HEK293 (cell line): ENCODE results near the gene CRAT.

Experiments used
- CTCF ChIP-seq: fragments of 450-650 bp; formaldehyde crosslinking; IDR thresholded peaks from 2 replicates; pipeline ENCODE4 v1.5.1; 2016; ENCODE audit warnings: missing biosample characterization, missing genetic modification characterization
- WT1 ChIP-seq: fragments of 450-650 bp; formaldehyde crosslinking; IDR thresholded peaks from 2 replicates; pipeline ENCODE4 v1.5.1; 2016; ENCODE audit warnings: missing biosample characterization, missing genetic modification characterization
- ZBTB8A ChIP-seq: fragments of 450-650 bp; formaldehyde crosslinking; IDR thresholded peaks from 2 replicates; pipeline ENCODE4 v1.5.1; 2016; ENCODE audit warnings: missing biosample characterization, missing genetic modification characterization
- ZEB2 ChIP-seq: fragments of 450-650 bp; formaldehyde crosslinking; IDR thresholded peaks from 2 replicates; pipeline ENCODE4 v1.5.1; 2016; ENCODE audit warnings: missing biosample characterization, missing genetic modification characterization
- ZIC2 ChIP-seq: fragments of 450-650 bp; formaldehyde crosslinking; IDR thresholded peaks from 2 replicates; pipeline ENCODE4 v1.5.1; 2016; ENCODE audit warnings: missing biosample characterization, missing genetic modification characterization
- ZNF138 ChIP-seq: fragments of 450-650 bp; formaldehyde crosslinking; IDR thresholded peaks from 2 replicates; pipeline ENCODE4 v1.5.1; 2016; ENCODE audit warnings: missing biosample characterization, missing genetic modification characterization, borderline replicate concordance
- ZNF211 ChIP-seq: fragments of 450-650 bp; formaldehyde crosslinking; IDR thresholded peaks from 2 replicates; pipeline ENCODE4 v1.5.1; 2016; ENCODE audit warnings: low read depth, missing biosample characterization, missing genetic modification characterization

DNA sequence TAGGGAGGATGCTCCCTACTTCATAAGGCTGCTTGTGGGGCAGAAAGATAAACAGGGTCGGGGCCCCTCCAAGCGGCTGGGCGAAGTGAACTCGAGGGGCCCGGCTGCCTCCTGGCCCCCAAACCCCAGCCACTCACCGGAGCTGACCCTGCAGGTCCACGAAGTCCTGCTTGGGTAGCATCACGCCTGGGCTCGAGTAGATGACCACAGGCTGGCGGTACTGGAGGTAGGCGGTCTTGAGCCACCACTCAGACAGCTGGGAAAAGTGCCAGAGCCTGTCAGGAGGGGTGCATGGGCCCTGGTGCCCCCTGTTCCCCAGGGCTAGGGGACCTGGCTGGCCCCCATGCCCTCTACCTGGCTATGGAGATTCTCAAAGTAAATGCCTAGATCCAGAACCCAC lies 6.5 kb downstream of the CRAT start:
- TF ChIP-seq ZEB2 (tag by site-specific recombination) (no peak), CTCF (tag by site-specific recombination) (no peak), ZNF138 (tag by site-specific recombination) (no peak), ZBTB8A (tag by site-specific recombination) (no peak), WT1 (tag by site-specific recombination) (no peak), ZNF211 (tag by site-specific recombination) (no peak), ZIC2 (tag by site-specific recombination) (no peak)
